Measurements from ENCODE around the gene OR10AG1.

The OR10AG1 gene

DNA sequence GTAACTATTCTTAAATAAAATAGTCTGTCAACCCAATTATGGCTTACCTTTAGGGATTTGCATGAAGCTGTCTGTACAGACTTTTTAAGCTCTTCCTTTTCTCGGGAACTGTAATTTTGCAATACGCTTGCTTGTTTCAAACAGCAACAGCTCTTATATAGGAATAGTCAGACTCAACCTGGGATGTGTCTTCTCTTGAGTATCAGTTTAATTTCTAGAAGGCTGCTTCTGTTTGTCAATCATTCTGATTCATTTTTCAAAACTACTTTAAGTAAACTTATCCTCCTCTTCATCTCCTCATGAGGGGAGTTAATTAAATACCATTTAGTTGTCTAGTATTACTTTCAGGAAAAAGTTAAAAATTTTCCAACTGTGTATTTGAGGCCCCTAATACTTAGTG is at the start of gene OR10AG1:
Gene OR10AG1, minus strand, starts transcription at position 101 of the 400 bp plus-strand sequence. Its CDS starts 38 bp downstream, at position 63.
- TF ChIP-seq CTCF (IDR thresholded peaks at IDR 0.05; ENCODE audit: low read depth, low read length): no peak
- no peak for DNase-seq (ENCODE audit: extremely low read depth, low read depth)

DNA sequence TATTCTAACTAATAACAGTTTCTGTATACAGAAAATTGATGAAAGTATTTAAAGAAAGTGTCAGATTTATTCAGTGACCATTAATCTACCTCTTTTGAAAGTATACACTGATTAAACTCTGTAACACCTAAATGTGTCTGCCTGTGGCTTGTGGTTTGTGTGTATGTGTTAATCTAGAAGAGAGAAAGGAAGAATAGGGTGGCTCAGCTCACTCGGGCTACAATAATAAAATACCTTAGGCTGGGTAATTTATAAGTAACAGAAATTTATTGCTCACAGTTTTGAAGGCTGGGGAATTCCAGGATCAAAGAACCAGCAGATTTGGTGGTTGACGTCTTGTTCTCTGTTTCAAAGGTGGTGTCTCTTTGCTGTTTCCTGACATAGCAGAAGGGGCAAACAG is 44.1 kb upstream of the OR10AG1 start:
- TF ChIP-seq CTCF (IDR thresholded peaks at IDR 0.05; ENCODE audit: low read depth, low read length): no peak
- DNase-seq (ENCODE audit: extremely low read depth, low read depth): no peak

GRCh38 chr11:56010716-56011115 is 41.0 kb upstream of the OR10AG1 start:
- DNase-seq (ENCODE audit: extremely low read depth, low read depth): no peak
- no peak for TF ChIP-seq CTCF (IDR thresholded peaks at IDR 0.05; ENCODE audit: low read depth, low read length)

- TF ChIP-seq CTCF (IDR thresholded peaks at IDR 0.05; ENCODE audit: low read depth, low read length): no peak
- no peak for DNase-seq (ENCODE audit: extremely low read depth, low read depth)
Observed at GRCh38 chr11:55994525-55994924, 24.8 kb upstream of the OR10AG1 start, which contains the start of gene OR5F1. TSS of gene OR5F1 (minus strand) at chr11:55994625. CDS start at chr11:55994625, 0 bp downstream.

DNA sequence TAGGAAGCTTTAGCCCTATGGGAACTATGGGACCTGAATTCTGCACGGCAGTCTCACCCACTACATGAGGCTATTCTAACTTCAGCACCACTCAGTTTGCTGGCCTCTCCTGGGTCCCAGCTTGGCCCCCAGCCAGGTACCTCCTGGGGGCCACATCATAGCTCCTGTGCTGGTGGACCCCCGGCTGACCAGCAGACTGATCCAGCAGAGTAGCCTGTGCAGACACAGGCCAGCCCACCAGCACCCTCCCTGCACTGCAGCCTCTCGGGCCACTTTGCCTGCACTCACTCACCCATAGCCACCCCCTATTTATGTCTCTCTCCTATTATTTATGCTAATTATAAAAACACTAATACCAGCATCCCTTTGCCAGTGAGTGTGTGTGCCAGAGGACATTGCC is 1.2 kb upstream of the OR10AG1 start:
- DNase-seq (ENCODE audit: extremely low read depth, low read depth): no peak
- no peak for TF ChIP-seq CTCF (IDR thresholded peaks at IDR 0.05; ENCODE audit: low read depth, low read length)

DNA sequence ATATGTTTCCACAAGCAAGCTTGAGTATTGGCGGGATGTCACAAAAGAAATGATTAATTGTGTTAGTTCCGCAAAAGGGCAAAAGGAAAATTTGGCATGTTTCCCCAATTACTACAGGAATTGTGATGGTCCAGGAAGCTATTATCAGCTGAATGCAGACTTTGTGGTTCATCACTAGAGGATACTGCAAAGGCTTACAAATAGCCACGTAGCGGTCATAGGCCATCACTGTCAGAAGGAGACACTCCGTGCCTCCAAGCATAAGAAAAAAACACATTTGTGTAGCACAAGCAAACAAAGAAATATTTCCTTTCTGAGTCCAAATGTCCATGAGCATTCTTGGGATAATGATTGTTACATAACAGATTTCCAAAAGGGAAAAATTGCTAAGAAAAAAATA is 1.8 kb downstream of the OR10AG1 start:
- no peak for TF ChIP-seq CTCF (IDR thresholded peaks at IDR 0.05; ENCODE audit: low read depth, low read length)
- no peak for DNase-seq (ENCODE audit: extremely low read depth, low read depth)

DNA sequence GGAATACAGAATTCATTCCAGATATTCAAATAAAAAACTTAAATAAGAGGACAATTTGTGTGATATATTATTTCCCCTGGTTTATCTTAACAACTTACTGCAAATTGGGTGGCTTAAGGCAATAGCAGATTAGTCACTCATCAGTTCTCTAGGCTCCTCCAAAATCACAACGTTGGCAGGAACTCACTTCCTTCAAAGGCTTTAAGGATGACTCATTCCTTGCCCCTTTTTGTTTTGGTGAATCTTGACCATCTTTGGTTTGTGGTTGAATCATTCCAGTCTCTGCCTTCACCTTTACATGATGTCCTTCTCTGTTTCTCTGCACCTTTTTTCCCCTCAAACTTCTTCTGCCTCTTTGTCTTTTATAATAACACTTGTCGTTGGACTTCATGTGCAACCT is 3.4 kb downstream of the OR10AG1 start:
- no peak for DNase-seq (ENCODE audit: extremely low read depth, low read depth)
- no peak for TF ChIP-seq CTCF (IDR thresholded peaks at IDR 0.05; ENCODE audit: low read depth, low read length)

All from AG09319 (cell line).